MM.1S (cell line): ENCODE data around the gene GALNT10.

Experiments used
- CTCF ChIP-seq: fragments of 300-600 bp; sonication (generic); IDR thresholded peaks from 2 replicates; pipeline ENCODE4 v1.5.1; 2016; ENCODE audit warnings: antibody characterized with exemption, low read length, mixed read lengths
- EZH2 ChIP-seq: fragments of 300-600 bp; sonication (generic); optimal IDR thresholded peaks from 2 replicates; pipeline ENCODE3; 2017; ENCODE audit warnings: low read depth, mild to moderate bottlenecking, antibody characterized with exemption, low read length, mixed read lengths
- EZH2phosphoT487 ChIP-seq: fragments of 300-600 bp; sonication (generic); IDR thresholded peaks from 2 replicates; pipeline ENCODE4 v1.6.1; 2018; ENCODE audit warnings: antibody characterized with exemption, low read length

GRCh38 chr5:154373326-154373725, 182.8 kb downstream of the GALNT10 start:
- TF ChIP-seq CTCF (no peak), EZH2 (no peak), EZH2phosphoT487 (no peak)
